ENCODE data around the gene RAB40B. TPM values are rescaled to one million over a fixed set of nuclear protein-coding genes. Genes with fewer than 3 reads are reported as not detected.

RAB40B gene
- total RNA-seq, 2 experiments from 2014 or later: 21.4 to 22.1 TPM

GRCh38 chr17:82691714-82692113 is 6.8 kb downstream of the RAB40B start:
- H3K79me2 ChIP-seq (ENCODE audit: insufficient read depth, low read depth, low read length): no peaks in the 10 kb centered on the region
- BruUV-seq (replicated peaks): no TSS peak

DNA sequence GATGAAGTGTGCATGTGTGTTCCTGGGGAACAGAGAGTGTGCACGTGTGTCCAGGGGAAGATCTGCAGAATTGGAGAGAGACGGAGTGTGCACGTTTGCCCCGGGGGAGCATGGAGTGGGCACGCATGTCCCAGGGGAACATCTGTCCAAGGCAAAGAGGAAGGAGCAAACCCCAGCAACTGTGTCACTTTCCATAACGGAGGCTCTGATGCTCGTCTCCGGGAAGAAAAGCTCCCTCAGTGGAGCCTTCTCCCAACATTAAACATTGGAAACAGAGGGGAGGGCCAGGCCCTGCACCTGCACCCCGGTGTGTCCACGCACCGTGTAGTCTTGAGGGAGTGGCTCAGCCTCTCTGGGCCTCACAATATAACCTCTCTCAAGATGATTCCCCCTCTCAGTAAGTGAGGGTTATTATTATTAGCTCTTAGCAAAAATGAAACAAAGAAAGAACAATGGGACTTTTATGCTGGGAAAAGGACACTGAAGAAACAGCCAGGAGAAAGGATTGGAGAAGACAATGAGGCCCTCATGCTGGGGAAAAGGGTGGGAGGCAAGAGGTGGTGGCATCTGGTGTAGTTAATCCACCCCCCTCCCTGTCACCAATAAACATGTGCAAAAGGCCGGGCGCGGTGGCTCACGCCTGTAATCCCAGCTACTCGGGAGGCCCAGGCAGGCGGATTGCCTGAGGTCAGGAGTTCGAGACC is 7.6 kb downstream of the RAB40B start:
- Histone ChIP-seq H3K36me3 (ENCODE audit: insufficient read depth, low read length) (no peaks in the 10 kb centered on the region; the same call in 1 of the 2 replicates), H3K79me2 (ENCODE audit: insufficient read depth, low read depth, low read length) (no peaks in the 10 kb centered on the region), H4K20me1 (ENCODE audit: insufficient read depth, low read length) (no peaks in the 10 kb centered on the region), H3K9me3 (ENCODE audit: low read length) (peaks cover 18% of the 10 kb centered on the region), H3K4me1 (ENCODE audit: insufficient read depth, low read length, poor library complexity, severe bottlenecking) (peaks cover 4% of the 10 kb centered on the region), H3K27ac (ENCODE audit: low read depth, low read length, poor library complexity, severe bottlenecking) (no peak overlapping the region), H3K4me2 (ENCODE audit: low read length) (no peak overlapping the region), H2AFZ (ENCODE audit: low read length) (no peak overlapping the region), H3K4me3 (ENCODE audit: low read depth, low read length, poor library complexity, severe bottlenecking) (no peak overlapping the region), H3K9me2 (ENCODE audit: insufficient read depth, low read length) (no peaks in the 10 kb centered on the region)
- intact Hi-C loops (cut with micrococcal nuclease; ENCODE audit: unreplicated experiment): no loop called here
- POLR2A ChIA-PET: no interaction called here
- CTCF ChIA-PET (ENCODE audit: unreplicated experiment): no interaction called here
- TF ChIP-seq CTCF (conservative IDR thresholded peaks at IDR 0.05; ENCODE audit: low read length): no peak
- no peak for TF ChIP-seq EZH2phosphoT487 (IDR thresholded peaks at IDR 0.05; ENCODE audit: borderline replicate concordance, low read depth, low read length)
- no peak for DNase-seq (ENCODE audit: low spot score)
- BruUV-seq (replicated peaks): no TSS peak

More at GRCh38 chr17:82691714-82692113, 6.8 kb downstream of the RAB40B start:
- Histone ChIP-seq H3K9me2 (ENCODE audit: insufficient read depth, low read length) (no peaks in the 10 kb centered on the region), H3K36me3 (ENCODE audit: insufficient read depth, low read length) (no peaks in the 10 kb centered on the region; the same call in 1 of the 2 replicates), H3K4me2 (ENCODE audit: low read length) (no peak overlapping the region), H3K9me3 (ENCODE audit: low read length) (peaks cover 18% of the 10 kb centered on the region), H2AFZ (ENCODE audit: low read length) (no peak overlapping the region), H3K4me1 (ENCODE audit: insufficient read depth, low read length, poor library complexity, severe bottlenecking) (peaks cover 4% of the 10 kb centered on the region), H4K20me1 (ENCODE audit: insufficient read depth, low read length) (no peaks in the 10 kb centered on the region), H3K4me3 (ENCODE audit: low read depth, low read length, poor library complexity, severe bottlenecking) (no peak overlapping the region), H3K27ac (ENCODE audit: low read depth, low read length, poor library complexity, severe bottlenecking) (no peak overlapping the region)
- ChIA-PET CTCF (ENCODE audit: unreplicated experiment) (no interaction called here), POLR2A (no interaction called here)
- TF ChIP-seq EZH2phosphoT487 (IDR thresholded peaks at IDR 0.05; ENCODE audit: borderline replicate concordance, low read depth, low read length) (no peak), CTCF (conservative IDR thresholded peaks at IDR 0.05; ENCODE audit: low read length) (no peak)
- DNase-seq (ENCODE audit: low spot score): no peak
- intact Hi-C loops (cut with micrococcal nuclease; ENCODE audit: unreplicated experiment): no loop called here

GRCh38 chr17:82689077-82689476 is 9.4 kb downstream of the RAB40B start:
- intact Hi-C loops (cut with micrococcal nuclease; ENCODE audit: unreplicated experiment): no loop called here
- no peak for TF ChIP-seq EZH2phosphoT487 (IDR thresholded peaks at IDR 0.05; ENCODE audit: borderline replicate concordance, low read depth, low read length)
- TF ChIP-seq CTCF (conservative IDR thresholded peaks at IDR 0.05; ENCODE audit: low read length): no peak
- Histone ChIP-seq H3K27ac (ENCODE audit: low read depth, low read length, poor library complexity, severe bottlenecking) (no peak overlapping the region), H3K36me3 (ENCODE audit: insufficient read depth, low read length) (no peaks in the 10 kb centered on the region), H3K4me3 (ENCODE audit: low read depth, low read length, poor library complexity, severe bottlenecking) (no peak overlapping the region), H4K20me1 (ENCODE audit: insufficient read depth, low read length) (no peaks in the 10 kb centered on the region), H3K4me2 (ENCODE audit: low read length) (no peak overlapping the region), H3K9me3 (ENCODE audit: low read length) (peaks cover 2% of the 10 kb centered on the region), H3K9me2 (ENCODE audit: insufficient read depth, low read length) (no peaks in the 10 kb centered on the region), H3K79me2 (ENCODE audit: insufficient read depth, low read depth, low read length) (no peaks in the 10 kb centered on the region), H3K4me1 (ENCODE audit: insufficient read depth, low read length, poor library complexity, severe bottlenecking) (peaks cover 4% of the 10 kb centered on the region), H2AFZ (ENCODE audit: low read length) (no peak overlapping the region)
- no peak for DNase-seq (ENCODE audit: low spot score)
- BruUV-seq (replicated peaks): no TSS peak
- POLR2A ChIA-PET: interaction anchor here (0.6 to 2.2 kb wide), 2 partner anchors 11 to 19 kb away, joined by 4 to 7 read pairs; no protein-coding TSS in a partner anchor
- CTCF ChIA-PET (ENCODE audit: unreplicated experiment): no interaction called here

Measured in OCI-LY7 (cell line).